ENCODE measurements around the gene MUC13.

Gene MUC13

GRCh38 chr3:124942613-124943012, 8.1 kb upstream of the MUC13 start:
- no peak for DNase-seq (ENCODE audit: low read depth in 2 of 2)

GRCh38 chr3:124941771-124942170, 7.2 kb upstream of the MUC13 start:
- DNase-seq (ENCODE audit: low read depth in 2 of 2): no peak

- DNase-seq (ENCODE audit: low read depth in 2 of 2): no peak
These were observed 5.1 kb upstream of the MUC13 start for GRCh38 chr3:124939661-124940060.

DNA sequence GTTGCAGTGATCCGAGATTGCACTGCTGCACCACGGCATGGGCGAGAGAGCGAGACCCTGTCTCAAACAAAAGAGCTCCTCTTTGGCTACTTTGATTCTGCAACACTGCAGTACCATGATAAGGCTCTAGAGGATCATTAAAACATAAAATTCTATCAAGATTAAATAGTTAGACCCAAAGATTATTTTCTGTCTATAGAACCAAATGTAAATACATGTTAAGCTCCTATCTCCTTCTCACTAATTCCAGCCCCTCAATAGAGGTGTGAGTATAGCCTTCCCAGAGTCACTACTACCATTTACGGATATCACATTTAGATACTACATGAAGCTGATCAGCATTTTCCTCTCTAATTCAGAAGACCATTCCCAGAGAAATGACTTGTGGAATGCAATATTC, 4.3 kb upstream of the MUC13 start:
- no peak for DNase-seq (ENCODE audit: low read depth in 2 of 2)

DNA sequence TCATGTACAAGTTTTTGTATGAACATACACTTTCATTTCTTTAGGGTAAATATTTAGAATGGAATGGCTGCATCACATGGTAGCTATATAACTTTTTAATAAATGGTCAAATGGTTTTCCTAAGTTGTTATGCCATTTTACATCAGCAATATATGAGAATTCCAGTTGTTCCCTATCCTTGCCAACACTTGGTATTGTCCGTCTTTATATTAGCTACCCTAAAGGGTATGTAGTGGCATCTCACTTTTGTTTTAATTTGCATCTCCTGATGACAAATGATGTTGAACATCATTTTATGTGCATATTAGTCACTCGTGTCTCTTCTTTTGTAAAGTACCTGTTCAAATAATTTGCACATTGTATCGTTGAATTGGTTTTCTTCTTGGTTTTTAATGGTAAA, 2.5 kb upstream of the MUC13 start:
- DNase-seq (ENCODE audit: low read depth in 2 of 2): no peak

- no peak for DNase-seq (ENCODE audit: low read depth in 2 of 2)
These were observed 1.4 kb upstream of the MUC13 start for GRCh38 chr3:124935794-124936542.

DNA sequence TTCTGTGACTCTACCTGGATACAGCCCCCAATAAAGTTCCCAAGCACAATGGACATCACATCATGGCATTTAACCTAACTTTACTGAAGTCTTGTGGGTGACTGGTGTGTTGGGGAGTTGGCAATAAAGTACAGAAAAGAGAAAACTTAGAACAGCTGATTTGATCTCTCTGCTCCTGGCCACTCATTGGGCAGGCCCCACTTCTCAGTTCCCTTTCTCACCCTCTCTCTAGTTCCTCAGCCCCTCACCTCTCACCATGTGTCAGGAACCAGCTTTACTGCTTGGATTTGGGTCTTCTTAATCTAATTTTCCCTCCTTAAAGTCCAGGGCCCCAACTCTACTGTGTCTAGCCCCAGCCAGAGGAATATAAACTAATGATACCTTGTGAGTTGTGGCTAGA, 713 bp upstream of the MUC13 start:
- DNase-seq (ENCODE audit: low read depth in 2 of 2): no peak

DNA sequence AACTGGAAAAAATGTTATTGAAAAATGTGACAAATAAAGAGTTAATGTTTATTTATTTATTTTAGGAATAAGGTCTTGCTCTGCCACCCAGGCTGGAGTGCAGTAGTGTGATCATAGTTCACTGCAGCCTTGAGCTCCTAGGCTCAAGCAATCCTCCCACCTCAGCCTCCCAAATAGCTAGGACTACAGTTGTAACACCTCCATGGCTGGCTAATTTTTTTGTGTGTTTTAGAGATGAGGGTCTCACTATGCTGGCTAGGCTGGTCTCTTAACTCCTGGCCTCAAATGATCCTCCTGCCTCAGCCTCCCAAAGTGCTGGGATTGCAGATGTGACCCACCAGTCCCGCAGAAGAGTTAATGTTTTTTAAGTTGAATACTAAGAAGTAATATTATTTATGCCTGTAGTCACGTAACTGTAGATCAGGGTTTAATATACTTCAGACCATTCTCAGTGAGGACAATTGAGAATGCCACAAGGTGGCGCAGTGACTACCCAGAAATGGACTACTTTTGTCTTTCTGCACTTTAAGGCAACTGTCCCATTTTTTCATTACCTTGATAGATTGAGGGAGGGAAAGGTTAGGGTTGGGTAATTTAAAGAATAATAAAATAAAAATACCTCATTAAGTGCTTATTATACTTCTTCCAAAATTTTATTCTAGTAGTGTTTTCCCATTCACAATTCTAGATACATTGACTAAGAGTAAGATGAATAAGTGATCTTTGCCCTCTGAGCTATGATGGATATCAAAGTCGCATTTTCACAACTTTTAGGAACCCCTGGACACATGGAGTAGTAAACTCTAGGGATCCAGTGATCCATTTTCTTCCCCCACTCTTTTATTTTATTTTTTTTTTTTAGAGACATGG, 6.0 kb downstream of the MUC13 start:
- DNase-seq (ENCODE audit: low read depth in 2 of 2): peak; percentile 6 to 30

DNA sequence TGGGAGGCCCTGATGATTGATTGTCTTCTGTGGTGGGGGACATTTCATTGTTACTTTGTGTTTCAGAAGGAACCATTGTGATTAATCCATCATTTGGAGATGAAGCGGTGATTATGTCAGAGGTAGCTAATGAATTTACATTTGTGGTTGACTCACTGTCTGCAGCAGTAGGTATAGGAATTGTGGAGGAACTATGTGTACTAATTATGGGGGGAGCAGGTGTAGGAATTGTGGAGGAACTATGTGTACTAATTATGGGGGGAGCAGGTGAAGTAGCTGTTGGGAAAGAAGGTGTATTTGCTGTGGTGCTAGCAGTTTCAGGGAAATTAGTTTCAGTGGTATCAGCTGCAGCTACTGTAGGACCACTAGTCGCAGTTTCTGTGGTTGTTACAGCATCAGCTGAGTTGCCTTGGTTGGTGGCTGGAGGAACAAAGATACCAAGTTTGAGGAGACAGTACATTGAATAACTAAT, 6.9 kb downstream of the MUC13 start:
- DNase-seq (ENCODE audit: low read depth in 2 of 2): no peak

GRCh38 chr3:124926426-124927101, 8.0 kb downstream of the MUC13 start:
- DNase-seq (ENCODE audit: low read depth in 2 of 2): no peak

DNA sequence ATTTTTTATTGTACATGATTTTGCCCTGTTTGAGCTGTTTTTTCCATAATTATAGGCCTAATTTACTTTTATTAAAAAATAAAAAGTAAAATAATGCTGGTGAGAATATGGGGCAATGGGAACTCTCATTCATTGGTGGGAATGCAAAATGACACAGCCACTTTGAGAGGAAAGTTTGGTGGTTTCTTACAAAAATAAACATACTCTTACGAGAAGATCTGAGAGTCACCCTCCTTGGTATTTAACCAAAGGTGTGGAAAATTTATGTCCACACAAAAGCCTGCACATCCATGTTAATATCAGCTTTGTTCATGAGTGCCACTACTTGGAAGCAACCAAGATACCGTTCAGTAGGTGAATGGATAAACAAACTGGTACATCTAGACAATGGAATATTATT, 9.8 kb downstream of the MUC13 start:
- no peak for DNase-seq (ENCODE audit: low read depth in 2 of 2)

DNA sequence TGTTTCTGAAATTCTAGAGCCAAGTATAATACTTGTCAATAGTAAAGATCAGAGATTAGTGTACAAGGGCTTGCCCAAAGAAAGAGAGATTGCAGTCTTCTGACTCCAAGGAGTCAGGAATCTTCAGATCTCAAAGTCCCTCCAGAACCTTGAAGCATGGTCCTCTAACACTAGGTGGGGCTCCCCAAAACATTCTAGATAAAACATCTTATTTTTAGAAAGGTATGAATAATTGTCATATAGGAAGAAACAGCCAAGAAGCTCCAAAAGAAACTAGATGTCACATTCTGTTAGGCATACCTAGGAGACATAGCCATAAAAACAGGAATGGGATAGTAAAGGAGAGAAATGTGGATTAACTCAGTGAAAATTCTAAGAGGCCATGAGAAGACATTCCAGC, 10.7 kb downstream of the MUC13 start:
- DNase-seq (ENCODE audit: low read depth in 2 of 2): no peak

DNA sequence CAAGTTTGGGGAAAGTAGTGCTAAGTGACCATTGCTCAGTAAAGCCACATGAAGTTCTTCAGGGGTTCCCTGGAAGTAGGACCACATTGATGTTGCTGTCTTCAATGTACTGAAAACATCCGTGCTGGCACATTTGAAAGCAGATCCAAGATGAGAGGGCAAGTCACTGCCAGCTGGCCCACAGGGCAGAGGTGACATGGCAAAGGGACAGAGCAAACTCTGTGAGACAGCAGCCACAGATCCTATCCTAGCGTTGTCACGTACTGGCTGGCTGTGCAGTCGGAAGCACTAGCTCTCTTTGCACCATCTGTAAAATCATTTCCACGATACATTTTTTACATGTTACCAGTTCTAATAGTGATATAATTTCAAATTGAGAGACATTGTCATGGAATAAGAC, 13.8 kb downstream of the MUC13 start:
- DNase-seq (ENCODE audit: low read depth in 2 of 2): no peak

- DNase-seq (ENCODE audit: low read depth in 2 of 2): no peak
These were observed 14.8 kb downstream of the MUC13 start for GRCh38 chr3:124919756-124920155.

GRCh38 chr3:124918524-124918923, 16.0 kb downstream of the MUC13 start:
- no peak for DNase-seq (ENCODE audit: low read depth in 2 of 2)

- no peak for DNase-seq (ENCODE audit: low read depth in 2 of 2)
These were observed 17.6 kb downstream of the MUC13 start for GRCh38 chr3:124916837-124917409.

- no peak for DNase-seq (ENCODE audit: low read depth in 2 of 2)
These were observed 19.3 kb downstream of the MUC13 start for GRCh38 chr3:124915254-124915653.

DNA sequence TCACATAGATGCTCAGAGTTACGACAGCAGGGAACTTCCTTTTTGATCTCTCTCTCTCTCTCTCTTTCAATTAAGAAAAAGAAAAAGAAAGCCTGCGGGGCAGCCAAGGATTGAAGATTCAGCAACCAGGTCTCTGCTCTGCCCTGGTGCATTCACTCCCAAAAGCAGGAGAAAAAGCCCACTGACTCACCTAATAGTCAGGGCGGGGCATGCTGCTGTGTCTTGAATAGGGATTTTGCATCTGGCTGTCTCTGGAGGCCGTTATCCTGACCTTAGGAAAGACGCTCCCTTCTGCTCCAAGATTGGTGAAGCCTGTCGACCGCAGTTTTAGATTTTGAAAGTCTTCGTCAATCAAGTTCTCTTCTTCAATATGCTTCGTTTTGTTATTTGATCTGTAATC, 26.6 kb downstream of the MUC13 start:
- DNase-seq (ENCODE audit: low read depth in 2 of 2): no peak

DNA sequence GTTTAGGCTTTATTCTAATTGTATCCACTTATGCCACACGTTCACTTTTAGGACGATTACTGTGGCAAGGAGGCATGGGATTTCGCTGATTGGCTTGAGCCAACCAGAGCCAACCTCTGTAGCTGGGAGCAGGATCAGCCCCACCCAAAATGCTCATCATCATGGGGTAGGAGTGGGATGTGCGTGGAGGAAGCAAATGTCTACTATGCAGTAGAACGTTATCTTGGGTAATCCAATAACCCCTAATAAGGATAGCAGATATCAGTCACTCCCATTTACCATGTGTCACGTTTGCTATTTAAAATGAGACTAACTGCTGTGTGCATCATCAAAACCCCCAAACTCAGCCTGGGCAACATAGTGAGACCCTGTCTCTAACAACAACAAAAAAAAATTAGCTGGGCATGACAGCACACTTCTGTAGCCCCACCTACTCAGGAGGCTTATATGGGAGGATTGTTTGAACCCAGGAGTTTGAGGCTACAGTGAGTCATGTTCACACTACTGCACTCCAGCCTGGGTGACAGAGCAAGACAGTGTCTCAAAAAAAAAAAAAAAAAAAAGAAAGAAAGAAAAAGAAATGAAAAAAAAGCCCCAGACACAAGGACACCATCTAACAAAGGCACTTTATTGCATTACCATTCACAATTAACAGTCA, 29.6 kb downstream of the MUC13 start:
- DNase-seq (ENCODE audit: low read depth in 2 of 2): no peak

DNA sequence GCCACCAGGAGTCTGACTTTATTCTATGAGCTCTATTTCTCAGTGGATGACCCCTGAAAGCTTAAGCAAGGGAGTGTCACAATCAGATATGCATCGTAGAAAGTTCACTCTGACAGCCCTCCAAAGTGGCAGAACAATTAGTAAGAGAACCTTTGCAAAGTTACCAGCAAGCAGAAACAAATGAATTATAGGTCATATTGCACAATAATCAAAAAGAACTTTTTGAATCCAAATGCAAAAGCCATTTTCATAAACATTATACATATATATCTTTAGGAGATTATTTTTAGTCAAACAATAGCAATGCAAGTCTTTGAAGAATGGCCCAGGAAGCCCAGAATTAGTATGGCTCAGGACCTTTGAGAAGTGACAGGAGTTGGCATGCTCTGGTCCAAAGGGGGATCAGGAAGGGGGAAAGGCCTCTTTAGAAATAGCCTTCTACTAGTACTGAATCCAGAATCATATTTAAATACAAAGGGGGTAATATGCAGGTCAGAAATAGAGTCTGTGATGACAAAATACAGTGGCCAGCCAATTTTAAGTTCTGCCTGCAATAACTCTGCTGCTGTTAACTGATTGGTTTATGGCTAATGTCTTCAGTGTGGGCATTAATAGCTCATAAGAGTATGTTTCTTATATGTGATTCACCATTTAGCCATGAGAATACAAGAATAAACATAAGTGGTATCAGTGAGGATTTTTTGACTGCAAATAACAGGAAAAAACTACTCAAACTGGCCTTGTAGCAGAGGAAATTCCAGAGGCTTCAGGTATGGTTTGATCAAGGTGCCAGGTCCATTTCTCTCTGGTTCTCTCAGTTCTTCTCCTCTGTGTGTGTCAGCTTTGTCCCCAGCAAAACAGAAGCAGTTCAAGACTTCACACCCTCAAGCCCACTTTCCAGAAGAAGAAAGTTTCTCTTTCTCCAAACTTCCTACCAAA, 30.4 kb downstream of the MUC13 start:
- DNase-seq (ENCODE audit: low read depth in 2 of 2): no peak

All from stimulated activated CD8-positive, alpha-beta memory T cell treated with anti-CD3 and anti-CD28 coated beads, Interleukin-15, amount 100 ng/mL, for 48 hours (primary cell).